Measurements from ENCODE around the gene ZNF500. TPM values are rescaled to one million over a fixed set of nuclear protein-coding genes. Genes with fewer than 3 reads are reported as not detected.

ZNF500 gene
- total and polyA plus RNA-seq, 2 of the 4 experiments (the other 2 are of a cell fraction), result 4.5 to 5.9 TPM

DNA sequence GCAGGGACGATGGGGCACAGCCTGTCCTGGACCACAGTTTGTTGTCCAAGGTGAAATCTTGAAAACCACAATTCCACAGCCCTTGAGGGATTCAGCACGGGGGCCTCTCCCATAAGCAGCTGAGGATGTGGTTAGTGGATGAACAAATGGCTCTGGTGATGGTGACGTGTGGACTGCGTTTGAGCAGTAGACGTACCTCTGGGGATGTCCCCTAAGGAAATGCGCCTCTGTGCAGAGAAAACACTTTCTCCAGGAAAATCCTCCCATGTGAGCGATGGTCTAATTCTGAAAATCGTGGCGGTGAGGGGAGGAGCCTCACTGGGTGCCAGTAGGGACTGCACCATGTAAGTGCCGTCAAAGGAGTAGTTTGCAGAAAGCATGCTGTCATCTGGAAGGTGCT lies 23.9 kb upstream of the ZNF500 start:
- Histone ChIP-seq H3K4me3 (ENCODE audit: insufficient read depth, low read depth, low read length) (no peak overlapping the region), H4K91ac (ENCODE audit: insufficient read depth, low read depth, low read length) (no peak overlapping the region), H2BK15ac (ENCODE audit: low read depth, low read length) (no peak overlapping the region), H2AK5ac (ENCODE audit: low read depth, low read length) (no peak overlapping the region), H3K9me3 (ENCODE audit: control insufficient read depth, insufficient read depth, low read length) (no peaks in the 10 kb centered on the region), H3K14ac (replicated peaks; ENCODE audit: low read depth, low read length) (no peak overlapping the region), H3K4ac (ENCODE audit: low read depth, low read length) (no peak overlapping the region), H3K27ac (ENCODE audit: insufficient read depth, low read length) (no peak overlapping the region), H2AK9ac (replicated peaks; ENCODE audit: low read depth, low read length, poor library complexity) (no peak overlapping the region), H3K9ac (ENCODE audit: low read depth, low read length) (no peak overlapping the region), H2BK20ac (ENCODE audit: low read depth, low read length) (no peak overlapping the region), H3K18ac (ENCODE audit: low read depth, low read length) (no peak overlapping the region), H3K9me1 (ENCODE audit: insufficient read depth, low read length) (0 out of 2 replicates have a peak, but pooled peaks cover 3% of the 10 kb centered on the region), H3K4me2 (ENCODE audit: low read depth, low read length) (no peak overlapping the region), H3K23ac (ENCODE audit: low read depth, low read length) (no peak overlapping the region), H2BK120ac (ENCODE audit: low read depth, low read length) (no peak overlapping the region), H3K79me1 (ENCODE audit: low read depth in 1 of 2, low read length in 2 of 2) (no peaks in the 10 kb centered on the region), H4K5ac (ENCODE audit: low read depth, low read length) (no peak overlapping the region), H3K27me3 (ENCODE audit: control insufficient read depth, insufficient read depth, low read length) (no peaks in the 10 kb centered on the region; the same call in 1 of the 2 replicates), H3K56ac (ENCODE audit: extremely low read depth, insufficient read depth, low read length) (no peak overlapping the region), H2BK5ac (ENCODE audit: low read depth, low read length, poor library complexity, severe bottlenecking) (no peak overlapping the region), H4K8ac (ENCODE audit: low read depth in 2 of 2, low read length in 2 of 2) (no peak overlapping the region), H3K4me1 (ENCODE audit: control insufficient read depth, insufficient read depth, low read length) (no peaks in the 10 kb centered on the region), H4K20me1 (ENCODE audit: insufficient read depth, low read length) (no peaks in the 10 kb centered on the region), H3K36me3 (ENCODE audit: control insufficient read depth, insufficient read depth, low read length) (no peaks in the 10 kb centered on the region), H2AFZ (replicated peaks; ENCODE audit: low read length, poor library complexity) (peak overlapping the region; percentile 41)
- DNase-seq, result no peak
- POLR2A ChIA-PET (ENCODE audit: unreplicated experiment), result no interaction called here
- TF ChIP-seq ELK1 (IDR thresholded peaks at IDR 0.05; ENCODE audit: borderline replicate concordance, low read depth, low read length) (no peak), NFE2L2 (IDR thresholded peaks at IDR 0.05; ENCODE audit: low read depth, low read length) (no peak), MAZ (IDR thresholded peaks at IDR 0.05; ENCODE audit: borderline replicate concordance, low read depth, low read length) (no peak), SMC3 (IDR thresholded peaks at IDR 0.05; ENCODE audit: low read depth, low read length) (no peak)
- TF ChIP-seq, protein P1, sequence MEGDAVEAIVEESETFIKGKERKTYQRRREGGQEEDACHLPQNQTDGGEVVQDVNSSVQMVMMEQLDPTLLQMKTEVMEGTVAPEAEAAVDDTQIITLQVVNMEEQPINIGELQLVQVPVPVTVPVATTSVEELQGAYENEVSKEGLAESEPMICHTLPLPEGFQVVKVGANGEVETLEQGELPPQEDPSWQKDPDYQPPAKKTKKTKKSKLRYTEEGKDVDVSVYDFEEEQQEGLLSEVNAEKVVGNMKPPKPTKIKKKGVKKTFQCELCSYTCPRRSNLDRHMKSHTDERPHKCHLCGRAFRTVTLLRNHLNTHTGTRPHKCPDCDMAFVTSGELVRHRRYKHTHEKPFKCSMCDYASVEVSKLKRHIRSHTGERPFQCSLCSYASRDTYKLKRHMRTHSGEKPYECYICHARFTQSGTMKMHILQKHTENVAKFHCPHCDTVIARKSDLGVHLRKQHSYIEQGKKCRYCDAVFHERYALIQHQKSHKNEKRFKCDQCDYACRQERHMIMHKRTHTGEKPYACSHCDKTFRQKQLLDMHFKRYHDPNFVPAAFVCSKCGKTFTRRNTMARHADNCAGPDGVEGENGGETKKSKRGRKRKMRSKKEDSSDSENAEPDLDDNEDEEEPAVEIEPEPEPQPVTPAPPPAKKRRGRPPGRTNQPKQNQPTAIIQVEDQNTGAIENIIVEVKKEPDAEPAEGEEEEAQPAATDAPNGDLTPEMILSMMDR (conservative IDR thresholded peaks at IDR 0.05; ENCODE audit: low read depth, low read length), result no peak
- no TSS peak for BruUV-seq (replicated peaks)
- dilution Hi-C loops (cut with HindIII; ENCODE audit: low sequenced_read_pairs, unreplicated experiment), result no loop called here
- CTCF ChIA-PET, result no interaction called here
- intact Hi-C loops (cut with micrococcal nuclease), result no loop called here
- no CpG with 5 or more reads among the region's 10 CpGs for WGBS, 2 experiments (ENCODE audit: extremely low coverage in 2 of 2, insufficient read length in 1 of 2)
- in situ Hi-C loops (cut with MboI; ENCODE audit: low sequenced_read_pairs), result no loop called here
- ATAC-seq (ENCODE audit: low read depth), result no peak
